GOT3 (cell line): Measurements from ENCODE around the gene FRG1.
"Not testable (repeated sequence)": the region's sequence is repeated elsewhere in the genome, so short reads cannot be mapped to it uniquely, and the experiment has no call there.

Experiments
- DNase-seq: peaks from one replicate; lab custom pipeline; 2025; ENCODE audit warnings: mixed read lengths; lab: John Stamatoyannopoulos, UW

FRG1 gene

DNA sequence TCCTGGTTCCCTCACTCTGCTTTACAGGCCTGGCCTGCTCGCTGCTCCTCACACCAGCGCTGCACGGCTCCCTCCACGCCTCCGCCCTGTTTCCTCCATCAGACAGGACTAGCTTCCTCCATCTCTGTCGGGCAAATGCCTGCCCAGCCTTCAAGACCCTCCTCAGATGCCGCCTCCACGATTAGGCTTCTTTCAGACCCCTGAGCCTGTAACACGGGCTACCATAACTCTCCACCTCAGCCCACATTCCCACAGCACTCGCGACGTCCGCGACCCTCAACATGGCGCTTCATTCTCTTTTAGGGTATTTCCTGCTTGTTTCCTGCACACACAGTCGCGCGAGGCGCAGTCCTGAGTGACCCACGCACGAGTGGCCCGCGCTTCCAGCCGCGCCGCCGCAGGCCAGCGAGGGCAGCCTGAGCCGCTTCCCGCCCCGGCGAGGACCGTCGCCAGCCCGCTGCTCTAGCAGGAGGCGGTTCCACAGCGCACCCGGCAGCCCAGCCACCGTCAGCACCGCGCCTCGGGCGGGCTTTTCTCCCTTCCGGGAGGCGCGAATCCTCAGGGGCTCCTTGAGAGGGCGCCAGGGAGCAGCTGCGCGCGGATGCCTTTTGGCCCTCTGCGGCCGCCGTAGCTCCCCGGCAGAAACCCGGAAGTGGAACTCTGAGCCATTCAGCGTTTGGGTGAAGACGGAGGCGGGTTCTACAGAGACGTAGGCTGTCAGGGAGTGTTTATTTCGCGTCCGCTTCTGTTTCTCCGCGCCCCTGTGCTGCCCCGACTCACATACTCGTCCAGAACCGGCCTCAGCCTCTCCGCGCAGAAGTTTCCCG, at the start of gene FRG1:
Gene FRG1 (plus strand): TSS at position 695 of the 827 bp plus-strand sequence. CDS start 138 bp downstream, outside the sequence.
- no peak for DNase-seq

DNA sequence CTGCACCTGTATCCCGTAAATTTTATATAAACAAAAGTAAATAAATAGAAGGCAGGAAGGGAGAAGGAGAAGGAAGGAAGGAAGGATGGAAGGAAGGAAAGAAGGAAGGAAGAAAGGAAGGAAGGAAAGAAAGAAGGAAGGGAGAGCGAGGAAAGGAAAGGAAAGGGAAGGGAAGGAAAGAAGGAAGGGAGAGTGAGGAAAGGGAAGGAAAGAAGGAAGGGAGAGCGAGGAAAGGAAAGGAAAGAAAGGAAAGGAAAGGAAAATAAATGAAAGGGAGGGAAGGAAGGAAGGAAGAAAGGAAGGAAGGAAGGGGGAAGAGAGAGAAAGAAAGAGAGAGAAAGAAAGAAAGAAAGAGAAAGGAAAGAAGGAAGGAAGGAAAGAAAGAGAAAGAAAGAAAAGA, 43.0 kb upstream of the FRG1 start:
- no peak for DNase-seq

DNA sequence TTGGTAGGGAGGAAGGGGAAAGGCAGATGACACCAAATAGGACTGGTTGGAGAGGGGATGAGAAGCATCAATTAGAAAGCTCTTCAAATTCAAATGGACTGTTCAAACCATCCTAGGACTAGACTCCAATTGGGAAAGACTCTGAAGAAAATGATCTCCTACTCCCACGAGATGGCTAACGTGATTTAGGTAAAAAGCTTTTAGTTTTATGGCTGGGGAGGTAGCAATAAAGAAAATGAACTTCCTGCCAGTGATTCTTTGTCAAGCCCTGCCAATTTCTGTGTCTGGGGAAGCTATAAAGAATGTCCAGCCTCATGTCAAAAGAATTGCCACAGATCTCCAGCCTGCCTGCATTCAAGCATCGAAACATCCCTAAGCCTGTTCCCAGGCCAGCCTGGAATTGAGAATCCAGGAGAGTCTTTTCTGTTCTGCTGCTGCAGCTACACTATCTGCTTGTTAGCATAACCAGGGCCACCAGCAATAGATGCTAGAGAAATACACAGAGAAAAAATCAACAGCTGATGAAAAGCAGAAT, 41.1 kb upstream of the FRG1 start:
- not testable (repeated sequence) for DNase-seq

DNA sequence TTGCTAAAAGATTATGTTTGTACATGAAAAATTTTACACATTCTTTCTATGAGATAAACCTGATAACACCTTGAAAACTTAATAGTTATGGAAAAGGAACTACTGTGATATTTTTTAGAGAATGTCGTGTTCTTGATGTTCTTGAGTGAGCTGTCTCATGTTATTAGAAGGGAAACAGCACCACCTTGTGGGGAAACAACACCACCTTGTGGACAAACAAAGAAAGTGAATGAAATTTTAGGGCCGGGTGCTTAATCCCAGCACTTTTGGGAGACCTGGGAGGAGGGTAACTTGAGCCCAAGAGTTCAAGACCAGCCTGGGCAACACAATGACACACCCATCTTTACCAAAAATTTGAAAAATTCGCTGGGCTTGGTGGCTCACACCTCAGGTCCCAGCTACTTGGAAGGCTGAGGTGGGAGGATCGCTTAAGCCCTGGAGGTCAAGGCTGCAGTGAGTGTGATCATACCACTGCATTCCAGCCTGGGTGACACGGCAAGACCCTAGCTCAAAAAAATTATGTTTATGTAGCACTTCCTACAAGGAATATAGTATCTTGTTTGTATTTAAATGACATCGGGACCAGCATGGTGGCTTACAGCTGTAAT, 36.1 kb upstream of the FRG1 start:
- not testable (repeated sequence) for DNase-seq

DNA sequence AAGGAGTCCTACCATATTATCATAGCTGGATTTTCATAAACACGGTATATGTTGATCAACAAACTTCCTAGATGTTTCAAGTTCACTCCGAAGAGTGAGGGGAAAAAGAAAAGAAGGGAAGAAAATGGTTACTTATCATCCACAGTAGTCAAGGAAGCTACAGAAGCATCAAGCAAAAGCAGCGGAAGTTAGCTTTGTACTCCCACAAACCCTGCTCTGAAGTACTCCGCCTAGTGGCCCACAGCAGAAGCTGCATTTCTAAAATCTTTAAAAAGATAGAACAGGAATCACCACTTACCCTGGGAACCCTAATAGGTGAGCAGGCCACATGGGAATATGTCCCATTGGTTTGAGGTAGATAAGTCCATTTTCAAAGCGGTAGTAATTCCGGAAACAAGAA, 28.5 kb upstream of the FRG1 start:
- DNase-seq: no peak

DNA sequence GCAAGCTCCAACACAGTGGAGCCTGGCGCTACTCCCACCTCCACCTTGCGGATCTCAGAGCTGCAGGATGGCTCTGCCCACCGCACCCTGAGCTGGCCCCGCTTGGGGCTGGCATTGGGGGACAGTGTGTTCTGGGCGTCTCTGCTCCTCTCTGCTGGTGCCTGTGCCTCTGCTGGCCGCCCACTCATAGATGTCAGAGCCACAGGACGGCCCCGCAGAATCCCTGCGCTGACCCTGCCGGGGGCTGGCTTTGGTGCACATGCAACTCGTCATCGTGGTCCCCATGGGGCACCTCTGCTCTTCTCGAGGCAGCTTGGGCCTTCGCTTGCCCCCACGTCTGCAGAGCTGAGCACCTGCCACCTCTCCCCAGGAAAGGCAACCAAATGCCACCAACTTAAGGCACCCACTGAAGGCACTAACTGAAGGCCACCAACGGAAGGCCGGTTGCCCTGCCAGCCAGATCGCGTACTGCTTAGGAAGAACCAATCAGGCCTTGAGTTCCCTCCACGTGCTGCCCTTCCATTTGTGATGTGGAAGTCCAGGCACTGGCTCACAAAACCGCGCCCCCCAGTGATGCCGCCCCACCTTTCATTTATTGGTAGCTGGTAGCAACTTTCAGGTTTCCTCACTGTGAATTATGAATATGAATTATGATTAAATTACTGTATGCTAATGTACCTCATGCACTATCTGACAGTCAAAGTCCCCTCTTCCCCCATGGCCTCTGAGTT, 23.3 kb upstream of the FRG1 start:
- DNase-seq: no peak

DNA sequence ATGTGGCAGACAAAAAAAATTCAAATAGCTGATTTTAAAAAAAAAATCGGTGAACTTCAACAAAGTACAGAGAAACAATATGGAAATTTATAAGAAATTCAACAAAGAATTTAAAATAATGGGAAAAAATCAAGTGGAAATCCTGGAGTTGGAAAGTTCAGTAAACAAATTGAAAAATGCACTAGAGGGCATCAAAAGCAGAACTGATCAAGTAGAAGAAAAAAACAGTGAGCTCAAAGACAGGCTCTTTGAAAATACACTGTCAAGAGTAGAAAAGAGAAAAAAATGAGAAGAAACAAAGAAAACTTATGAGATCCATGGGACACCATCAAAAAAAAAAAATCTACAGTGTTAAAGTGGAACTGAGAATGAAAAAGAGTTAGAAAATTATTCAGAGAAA, 19.6 kb upstream of the FRG1 start:
- no peak for DNase-seq

DNA sequence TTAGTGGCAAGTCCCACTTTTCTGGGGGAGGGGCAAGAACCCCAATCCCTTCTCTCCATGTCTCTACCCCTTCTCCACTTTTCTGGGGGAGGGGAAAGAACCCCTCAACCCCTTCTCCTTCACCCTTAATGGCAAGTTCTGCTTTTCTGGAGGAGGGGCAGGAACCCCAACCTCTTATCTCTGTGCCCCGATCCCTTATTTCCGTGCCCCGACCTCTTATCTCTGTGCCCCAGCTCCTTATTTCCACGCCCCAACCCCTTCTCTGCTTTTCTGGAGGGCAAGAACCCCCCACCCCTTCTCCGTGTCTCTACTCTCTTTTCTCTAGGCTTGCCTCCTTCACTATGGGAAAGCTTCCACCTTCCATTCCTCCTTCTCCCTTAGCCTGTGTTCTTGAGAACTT, 13.9 kb upstream of the FRG1 start:
- DNase-seq: not testable (repeated sequence)

DNA sequence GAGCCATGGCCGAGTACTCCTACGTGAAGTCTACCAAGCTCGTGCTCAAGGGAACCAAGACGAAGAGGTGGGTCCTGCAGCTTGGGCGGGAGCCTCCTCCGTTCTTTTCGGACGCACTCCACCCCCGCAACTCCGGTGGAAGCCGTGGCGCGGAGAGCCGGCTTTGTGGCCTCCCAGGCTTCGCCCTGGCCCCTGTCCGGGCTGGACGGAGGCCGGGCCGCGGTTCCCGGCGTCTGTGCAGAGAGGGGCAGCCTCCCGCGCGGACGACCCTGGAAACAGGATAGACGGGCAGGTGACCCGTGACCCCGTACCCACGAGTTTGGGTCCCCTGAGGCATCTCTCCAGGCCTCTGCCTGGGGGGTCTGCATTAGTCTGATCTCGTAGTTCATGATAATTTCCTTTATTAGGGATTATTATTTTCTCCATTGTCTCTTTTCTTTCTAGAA, 356 bp downstream of the FRG1 start:
- DNase-seq: no peak

DNA sequence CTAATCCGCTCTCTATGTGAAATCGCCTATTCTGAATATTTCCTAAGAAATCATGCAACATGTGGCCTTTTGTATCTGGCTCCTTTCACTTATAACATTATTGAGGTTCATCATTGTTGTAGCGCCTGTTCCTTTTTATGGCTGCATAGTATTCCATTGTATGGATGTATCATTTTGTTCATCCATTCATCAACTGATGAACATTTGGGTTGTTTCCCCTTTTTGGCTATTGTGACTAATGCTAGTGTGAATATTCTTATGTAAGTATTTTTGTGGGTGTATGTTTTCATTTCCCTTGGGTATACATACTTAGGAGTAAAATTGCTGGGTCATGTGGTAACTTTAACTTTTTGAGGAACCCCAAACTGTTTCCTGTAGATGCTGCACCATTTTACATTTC, 1.7 kb downstream of the FRG1 start:
- not testable (repeated sequence) for DNase-seq

DNA sequence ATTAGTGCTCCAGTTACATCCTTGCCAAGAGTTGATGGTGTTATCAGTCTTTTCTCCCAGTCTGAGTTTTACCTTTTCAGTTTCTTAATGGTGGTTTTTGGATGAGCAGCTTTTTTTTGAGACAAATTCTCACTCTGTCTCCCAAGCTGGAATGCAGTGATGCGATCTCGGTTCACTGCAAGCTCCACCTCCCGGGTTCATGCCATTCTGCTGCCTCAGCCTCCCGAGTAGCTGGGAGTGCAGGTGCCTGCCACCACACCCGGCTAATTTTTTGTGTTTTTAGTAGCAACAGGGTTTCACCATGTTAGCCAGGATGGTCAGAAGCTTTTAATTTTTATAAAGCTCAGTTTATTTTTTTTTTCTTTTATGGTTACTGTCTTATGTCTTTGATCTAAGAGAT, 3.4 kb downstream of the FRG1 start:
- DNase-seq: not testable (repeated sequence)

DNA sequence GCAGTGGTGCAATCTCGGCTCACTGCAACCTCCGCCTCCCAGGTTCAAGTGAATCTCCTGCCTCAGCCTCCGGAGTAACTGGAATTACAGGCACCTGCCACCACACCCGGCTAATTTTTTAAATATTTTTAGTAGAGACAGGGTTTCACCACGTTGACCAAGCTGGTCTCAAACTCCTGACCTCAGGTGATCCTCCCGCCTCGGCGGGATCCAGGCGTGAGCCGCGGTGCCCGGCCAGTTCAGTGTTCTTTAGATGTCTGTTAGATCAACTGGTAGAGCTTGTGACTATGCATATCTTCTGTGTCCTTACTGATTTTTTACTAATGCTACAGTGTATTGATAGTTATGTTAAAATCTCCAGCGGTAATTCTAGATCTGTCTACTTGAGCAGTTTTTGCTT, 6.2 kb downstream of the FRG1 start:
- DNase-seq: not testable (repeated sequence)

DNA sequence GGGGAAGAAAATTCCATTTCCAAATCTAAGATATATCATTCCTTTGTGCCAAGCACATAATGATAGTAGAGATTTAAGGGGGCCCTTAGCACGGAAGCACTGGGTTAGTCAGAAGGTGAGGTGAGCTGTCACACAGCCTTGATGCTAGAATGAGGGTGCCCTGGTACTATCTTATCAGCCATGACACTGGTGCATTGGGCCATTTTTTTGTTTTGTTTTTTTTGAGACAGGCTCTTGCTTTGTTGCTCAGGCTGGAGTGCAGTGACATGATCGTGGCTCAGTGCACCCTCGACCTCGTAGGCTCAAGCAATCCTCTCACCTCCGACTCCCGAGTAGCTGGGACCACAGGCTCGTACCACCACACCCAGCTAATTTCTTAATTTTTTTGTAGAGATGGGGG, 7.8 kb downstream of the FRG1 start:
- not testable (repeated sequence) for DNase-seq

DNA sequence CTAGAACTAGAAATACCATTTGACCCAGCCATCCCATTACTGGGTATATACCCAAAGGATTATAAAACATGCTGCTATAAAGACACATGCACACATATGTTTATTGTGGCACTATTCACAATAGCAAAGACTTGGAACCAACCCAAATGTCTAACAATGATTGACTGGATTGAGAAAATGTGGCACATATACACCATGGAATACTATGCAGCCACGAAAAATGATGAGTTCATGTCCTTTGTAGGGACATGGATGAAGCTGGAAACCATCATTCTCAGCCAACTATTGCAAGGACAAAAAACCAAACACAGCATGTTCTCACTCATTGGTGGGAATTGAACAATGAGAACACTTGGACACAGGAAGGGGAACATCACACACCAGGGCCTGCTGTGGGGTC, 28.6 kb downstream of the FRG1 start:
- not testable (repeated sequence) for DNase-seq

DNA sequence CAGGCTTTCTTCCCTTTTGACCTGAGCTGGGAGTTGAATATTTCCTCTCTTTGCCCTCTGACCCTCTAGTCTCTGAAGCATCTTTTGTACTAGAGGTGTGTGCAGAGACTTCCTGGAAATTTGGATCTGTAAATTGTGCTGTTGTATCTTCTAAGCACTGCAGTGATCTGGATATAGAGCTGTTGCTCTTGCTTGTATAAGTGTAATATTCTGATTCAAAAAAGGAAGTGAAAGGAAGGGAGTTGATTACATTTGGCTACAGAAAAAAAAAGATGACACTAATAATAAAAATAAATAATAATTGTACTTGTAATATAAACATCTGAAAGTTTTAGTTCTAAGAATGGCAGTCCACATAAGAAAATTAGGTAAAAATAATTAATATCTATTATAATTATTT, 33.0 kb downstream of the FRG1 start:
- no peak for DNase-seq

DNA sequence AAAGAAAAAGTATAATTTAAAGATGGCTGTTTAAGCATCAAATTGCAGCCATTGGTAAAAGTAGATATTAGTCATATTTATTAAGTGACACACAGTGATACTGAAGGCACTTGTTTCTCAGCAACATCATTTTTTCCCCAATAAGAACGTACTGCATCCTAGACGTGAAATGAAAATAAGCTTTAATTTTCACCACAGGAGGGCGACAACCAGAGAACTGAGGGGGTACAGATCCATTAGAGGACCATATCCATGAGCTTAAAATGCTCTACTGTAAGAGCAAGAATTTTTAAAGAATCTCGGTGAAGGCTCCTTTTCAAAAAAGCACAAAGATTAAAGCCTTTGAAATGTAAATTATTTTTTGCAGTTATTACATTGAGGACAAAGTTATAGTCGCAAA, 33.4 kb downstream of the FRG1 start:
- no peak for DNase-seq

DNA sequence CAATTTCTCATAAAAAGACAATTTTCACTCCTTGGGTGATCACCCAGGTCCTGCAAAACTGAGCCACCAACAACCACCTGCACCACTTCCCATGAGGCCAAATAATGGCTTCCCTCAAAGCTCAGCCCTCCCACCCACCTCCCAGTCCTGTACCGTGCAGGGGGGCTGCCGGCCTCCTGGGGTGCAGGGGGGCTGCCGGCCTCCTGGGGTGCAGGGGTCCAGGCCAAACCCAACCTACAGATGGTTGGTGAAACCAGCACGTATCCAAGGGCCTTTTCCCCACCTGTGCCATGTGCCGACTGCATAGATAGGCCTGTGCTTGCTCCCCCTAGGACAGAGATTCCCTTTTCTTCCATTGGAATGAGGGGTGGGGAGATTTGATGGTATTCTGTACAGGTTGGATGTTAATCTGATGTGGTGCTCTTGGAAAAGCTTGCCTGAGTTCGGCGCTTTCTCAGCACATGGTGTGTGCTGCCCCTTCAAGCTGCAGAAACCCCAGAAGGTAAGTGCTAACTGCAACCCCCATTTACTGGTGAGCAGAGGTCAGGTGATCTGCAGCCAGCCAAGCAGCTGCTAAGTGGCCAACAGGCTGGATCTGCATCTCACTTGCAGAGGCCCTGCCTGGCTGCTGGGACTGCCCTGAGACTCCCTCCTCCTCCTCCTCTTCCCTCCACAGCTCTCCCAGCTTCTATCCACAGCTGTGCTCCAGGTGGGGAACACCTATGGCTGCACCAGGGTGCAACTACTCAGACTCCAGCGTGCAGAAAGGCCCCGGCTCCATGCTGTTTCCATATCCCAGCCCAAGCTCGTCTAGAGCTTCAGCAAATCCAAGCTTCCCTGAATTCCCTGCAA, 38.8 kb downstream of the FRG1 start:
- no peak for DNase-seq

DNA sequence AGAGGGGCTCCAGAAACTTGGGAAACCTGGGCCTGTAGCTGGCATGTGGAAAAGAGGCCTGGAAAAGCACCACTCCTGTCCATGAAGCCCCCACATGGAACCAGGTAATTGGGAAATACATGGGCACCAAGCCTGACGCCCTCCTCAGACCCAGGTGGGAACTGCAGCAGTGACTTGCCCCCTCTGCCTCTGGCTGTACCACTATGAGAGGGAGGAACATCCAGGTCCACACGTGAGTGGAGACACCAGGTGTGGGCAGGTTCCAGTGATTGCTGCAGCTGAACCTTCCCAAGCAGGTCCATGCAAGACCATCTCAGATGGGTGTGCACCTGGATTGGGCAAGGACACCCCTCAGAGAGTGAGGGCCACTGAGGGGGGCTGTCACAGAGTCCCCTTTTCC, 39.6 kb downstream of the FRG1 start:
- not testable (repeated sequence) for DNase-seq

DNA sequence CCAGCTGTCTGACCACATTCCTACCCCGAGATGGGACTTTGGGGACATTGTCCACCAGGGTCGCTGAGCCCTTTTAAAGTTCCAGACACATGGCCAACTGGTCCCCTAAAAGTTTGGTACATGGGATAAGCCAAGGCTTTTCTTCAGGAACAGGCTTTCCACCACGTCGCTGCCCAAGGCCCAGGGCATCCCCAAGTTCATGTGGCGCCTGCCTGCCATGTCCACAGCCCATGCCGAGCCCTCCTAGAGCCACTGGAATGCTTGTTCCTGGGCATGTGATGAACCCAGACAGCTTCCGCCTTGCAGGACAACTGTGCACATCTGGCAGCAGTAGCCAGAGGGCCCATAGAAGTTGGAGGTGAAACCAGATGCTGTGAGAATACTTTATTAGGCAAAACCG, 41.3 kb downstream of the FRG1 start:
- no peak for DNase-seq

DNA sequence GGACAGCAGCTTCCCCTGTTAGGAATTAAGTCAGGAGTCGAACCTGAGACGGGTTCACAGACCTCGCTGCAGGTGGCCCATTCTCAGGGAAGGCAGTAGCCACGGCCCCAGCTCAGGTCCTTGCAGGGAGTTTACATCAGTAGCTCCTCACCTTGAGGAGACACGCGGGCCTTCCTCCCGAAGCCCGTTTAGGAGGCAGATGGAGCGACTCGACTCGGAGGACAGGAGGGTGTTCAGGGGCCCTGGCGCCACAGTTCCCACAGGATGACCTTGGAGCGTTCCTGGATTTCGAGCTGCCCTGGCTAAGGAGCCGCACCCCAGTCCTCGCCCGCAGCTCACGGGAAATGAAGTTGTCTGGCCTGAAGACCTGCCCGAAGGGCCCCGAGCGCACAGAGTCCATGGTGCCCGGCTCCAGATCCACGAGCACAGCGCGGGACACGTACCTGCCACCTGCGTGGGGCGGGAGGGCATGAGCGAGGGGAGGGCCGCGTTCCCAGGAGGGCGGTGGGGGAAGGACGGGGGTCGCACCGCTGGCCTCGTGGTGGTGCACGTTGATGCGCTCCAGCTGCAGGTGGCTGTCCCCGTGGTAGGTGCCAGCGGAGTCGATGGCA, 43.3 kb downstream of the FRG1 start:
- not testable (repeated sequence) for DNase-seq

DNA sequence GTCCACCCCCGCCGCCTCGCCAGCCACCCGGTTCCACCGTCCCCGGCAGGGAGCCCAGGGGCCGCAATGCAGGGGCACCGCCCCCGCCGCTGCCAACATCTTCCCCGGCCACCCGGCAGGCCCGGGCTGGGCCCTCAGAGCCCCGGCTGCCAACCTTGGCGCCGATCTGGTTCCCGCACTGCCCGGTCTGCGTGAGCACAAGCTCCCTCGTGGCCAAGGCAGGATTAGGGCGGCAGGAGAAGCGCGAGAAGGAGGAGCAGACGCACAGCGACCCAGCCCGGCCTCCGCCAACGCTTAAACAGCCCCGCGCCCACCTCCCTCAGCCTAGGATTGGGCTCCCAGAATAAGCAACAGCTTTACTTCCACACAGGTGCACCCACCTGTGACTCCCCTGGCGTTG, 44.0 kb downstream of the FRG1 start:
- DNase-seq: not testable (repeated sequence)
